GM19463 (cell line): ENCODE results near the gene ABCF3.

Experiments
- ATAC-seq: cut with Tn5 transposase; IDR thresholded peaks from one replicate; pipeline ENCODE4 v1.9.1; 2021; ENCODE audit warnings: mild to moderate bottlenecking, moderate library complexity; ENCODE audit not compliant: unreplicated experiment

The ABCF3 gene

GRCh38 chr3:184184546-184185230 is 1.3 kb upstream of the ABCF3 start:
- ATAC-seq: no peak

- peak; percentile 94 for ATAC-seq
Measured at GRCh38 chr3:184185461-184186183, 377 bp upstream of the ABCF3 start.

- no peak for ATAC-seq
Measured at GRCh38 chr3:184186902-184187207, 856 bp downstream of the ABCF3 start.

- ATAC-seq: no peak
Measured at GRCh38 chr3:184188080-184188479, 2.1 kb downstream of the ABCF3 start.

GRCh38 chr3:184189421-184189820 is 3.4 kb downstream of the ABCF3 start:
- ATAC-seq: no peak

- no peak for ATAC-seq
Measured at GRCh38 chr3:184192889-184193288, 6.9 kb downstream of the ABCF3 start.

- ATAC-seq: no peak
Measured at GRCh38 chr3:184193991-184194539, 8.1 kb downstream of the ABCF3 start.

- ATAC-seq: no peak
Measured at GRCh38 chr3:184196536-184196935, 10.5 kb downstream of the ABCF3 start.

- ATAC-seq: no peak
Measured at GRCh38 chr3:184198509-184198908, 12.5 kb downstream of the ABCF3 start.

- no peak for ATAC-seq
Measured at GRCh38 chr3:184200825-184201224, 14.8 kb downstream of the ABCF3 start.

- no peak for ATAC-seq
Measured at GRCh38 chr3:184203526-184203925, 17.5 kb downstream of the ABCF3 start.

- no peak for ATAC-seq
Measured at GRCh38 chr3:184209146-184209923, 23.3 kb downstream of the ABCF3 start.

GRCh38 chr3:184211297-184211696 is 25.3 kb downstream of the ABCF3 start:
- ATAC-seq: no peak

- ATAC-seq: no peak
Measured at GRCh38 chr3:184211718-184212117, 25.7 kb downstream of the ABCF3 start.

GRCh38 chr3:184218814-184219213 is 32.8 kb downstream of the ABCF3 start:
- ATAC-seq: no peak

GRCh38 chr3:184222521-184222920 is 36.5 kb downstream of the ABCF3 start:
- ATAC-seq: no peak

GRCh38 chr3:184223946-184224345 is 37.9 kb downstream of the ABCF3 start:
- ATAC-seq: no peak

- ATAC-seq: no peak
Measured at GRCh38 chr3:184227481-184227935, 41.5 kb downstream of the ABCF3 start.

GRCh38 chr3:184228376-184229137 is 42.6 kb downstream of the ABCF3 start:
- ATAC-seq: no peak

GRCh38 chr3:184229394-184230080 is 43.5 kb downstream of the ABCF3 start, which contains the start of gene VWA5B2:
Gene VWA5B2 (plus strand): TSS chr3:184229585. CDS start chr3:184230529, 944 bp downstream.
- peak; percentile 89 for ATAC-seq
